Hematopoietic multipotent progenitor cell (in vitro differentiated cells): ENCODE measurements around the gene B3GALT4. TPM values are rescaled to one million over a fixed set of nuclear protein-coding genes. Genes with fewer than 3 reads are reported as not detected.

Experiments
- DNase-seq, 3 donors: peaks; one replicate each; pipeline ENCODE4 v3.0.0-alpha.2; 2011 to 2015; ENCODE audit warnings: low read depth in 2 of 3, low spot score in 2 of 3
- total RNA-seq: library from RNA; depleted of rRNA; stranded (reverse); fragments of >200 nt; gene quantifications from one replicate; pipeline ENCODE4 v1.2.3, GENCODE V29; 2012

Gene B3GALT4
- total RNA-seq, 1 donor, result 14.3 TPM

DNA sequence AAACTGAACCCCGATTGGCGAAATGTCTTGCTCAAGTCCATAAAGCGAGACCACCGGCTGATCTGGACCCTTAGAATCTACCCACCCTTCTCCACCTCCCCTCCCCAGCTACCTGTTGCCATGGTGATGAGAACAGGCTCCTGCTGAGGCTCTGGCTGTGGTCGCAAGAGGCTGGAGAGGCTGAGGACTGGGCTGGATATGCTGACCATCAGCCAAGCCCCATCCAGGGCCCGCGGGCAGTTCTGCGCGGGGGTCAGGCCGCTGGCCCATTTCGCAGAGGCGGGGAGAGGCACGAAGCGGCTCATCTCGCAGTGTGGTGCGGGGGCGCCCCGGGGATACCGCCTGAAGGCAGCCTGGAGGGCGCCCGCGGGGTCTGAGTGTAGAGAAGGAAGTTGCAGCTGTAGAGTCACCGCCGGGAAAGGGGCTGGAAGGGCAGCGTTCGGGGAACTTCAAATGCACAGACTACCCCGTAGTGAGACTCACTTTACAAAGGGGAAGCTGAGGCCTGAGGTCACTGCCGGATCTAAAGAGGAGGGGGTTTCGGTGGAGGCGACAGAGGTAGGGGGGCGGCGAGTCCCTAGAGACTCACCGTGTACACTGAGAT, 36.3 kb downstream of the B3GALT4 start:
- DNase-seq, result peak in 2 of 3 donors; percentile 62 to 68

DNA sequence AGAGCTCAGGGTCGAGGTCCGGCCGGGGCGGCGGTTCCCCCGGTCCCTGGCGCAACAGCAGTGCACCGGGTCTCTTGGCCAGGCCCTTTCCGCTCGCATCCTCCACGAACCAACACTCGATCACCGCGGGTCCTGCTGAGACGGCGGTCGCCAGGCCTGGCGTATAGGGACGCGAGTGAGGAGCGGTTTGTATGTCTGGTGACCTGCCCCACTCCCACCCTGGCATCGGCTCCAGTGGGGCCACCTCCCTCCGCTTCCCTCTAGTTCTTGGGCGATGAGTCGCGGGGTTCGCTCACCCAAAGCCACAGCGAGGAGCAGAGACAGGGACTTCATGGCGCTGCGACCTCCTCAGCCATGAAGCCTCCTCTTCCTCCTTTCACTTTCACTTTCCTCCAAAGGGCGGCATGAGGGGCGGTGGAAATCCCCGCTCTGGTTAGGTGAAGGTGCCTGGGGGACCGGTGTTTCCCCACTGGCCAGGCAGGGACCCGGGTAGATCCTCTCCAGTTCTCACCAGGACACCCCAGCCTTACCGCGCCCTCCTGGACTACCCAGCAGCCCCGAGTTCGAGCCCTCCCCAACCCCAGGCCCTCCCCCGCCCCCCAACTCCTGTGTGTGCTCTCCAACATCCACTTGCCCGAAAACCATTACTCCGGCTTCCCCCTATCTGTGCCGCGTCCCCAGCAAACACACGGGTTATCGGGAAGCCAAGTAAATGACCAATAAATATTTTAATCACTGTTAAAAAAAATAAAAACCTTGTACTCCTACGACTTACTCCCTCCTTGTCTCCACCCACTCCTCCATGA, 37.0 kb downstream of the B3GALT4 start, which contains the start of gene TAPBP:
TSS of gene TAPBP (minus strand) at position 370 of the 806 bp plus-strand sequence. CDS start at position 333, 37 bp downstream.
- DNase-seq, result peak; percentile 72 to 91 (median 88)

DNA sequence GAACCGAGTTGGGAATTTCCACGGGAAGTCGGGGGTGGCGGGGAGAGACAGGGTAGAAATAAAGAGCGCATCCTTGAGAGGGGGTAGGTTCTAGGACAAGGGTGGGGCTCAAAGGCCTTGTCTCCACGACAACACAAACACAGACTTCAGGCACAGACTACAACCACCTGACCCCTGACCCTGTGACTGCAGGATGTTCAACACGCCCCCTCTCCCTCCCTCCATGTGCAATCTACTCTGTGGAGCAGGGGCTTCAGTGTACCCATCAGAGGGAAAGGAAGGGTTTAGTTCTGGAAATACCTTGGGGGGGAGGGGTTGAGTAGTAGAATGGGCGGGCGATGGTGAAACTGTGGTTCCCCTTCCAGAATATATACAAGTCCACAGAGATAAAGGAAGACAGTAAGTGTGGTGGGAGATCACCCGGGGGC, 37.6 kb downstream of the B3GALT4 start:
- peak; percentile 61 to 77 (median 76) for DNase-seq

DNA sequence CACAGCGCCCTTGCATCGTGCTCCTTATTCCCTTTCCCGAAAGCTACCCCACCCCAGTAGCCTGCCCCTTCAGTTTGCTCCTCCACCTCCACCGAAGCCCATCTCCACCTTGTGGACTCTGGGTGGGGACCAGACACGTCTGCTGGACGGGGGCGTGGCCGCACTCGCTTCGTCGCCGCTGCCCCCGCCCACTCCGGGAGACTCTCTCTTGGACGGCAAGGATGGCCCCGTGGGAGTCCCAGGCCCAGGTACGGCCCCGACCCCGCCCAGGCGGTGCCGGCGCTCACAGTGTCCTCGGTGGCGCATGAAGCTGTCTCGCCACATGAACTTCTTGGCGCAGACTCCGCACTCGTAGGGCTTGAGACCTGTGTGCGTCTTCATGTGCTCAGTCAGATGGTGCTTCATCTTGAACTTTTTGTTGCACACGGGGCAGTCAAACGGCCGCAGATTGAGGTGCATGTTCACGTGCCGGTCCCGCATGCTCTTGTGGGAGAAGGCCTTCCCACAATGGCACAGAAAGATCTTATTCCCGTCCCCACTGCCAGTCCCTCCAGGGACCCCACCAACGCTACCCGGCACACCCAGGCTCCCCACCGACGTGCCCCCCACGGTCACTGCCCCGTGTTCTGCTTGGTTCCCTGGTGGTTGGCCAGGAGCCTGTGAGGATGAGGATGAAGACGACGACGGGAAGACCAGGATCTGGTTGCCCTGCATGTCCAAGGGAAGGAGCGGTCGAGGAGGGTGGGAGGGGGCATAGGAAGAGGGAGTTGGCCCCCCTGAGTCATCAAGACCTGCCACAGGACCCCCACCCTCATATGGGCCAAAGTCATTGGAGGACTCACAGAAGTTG, 38.2 kb downstream of the B3GALT4 start:
- DNase-seq, result no peak

DNA sequence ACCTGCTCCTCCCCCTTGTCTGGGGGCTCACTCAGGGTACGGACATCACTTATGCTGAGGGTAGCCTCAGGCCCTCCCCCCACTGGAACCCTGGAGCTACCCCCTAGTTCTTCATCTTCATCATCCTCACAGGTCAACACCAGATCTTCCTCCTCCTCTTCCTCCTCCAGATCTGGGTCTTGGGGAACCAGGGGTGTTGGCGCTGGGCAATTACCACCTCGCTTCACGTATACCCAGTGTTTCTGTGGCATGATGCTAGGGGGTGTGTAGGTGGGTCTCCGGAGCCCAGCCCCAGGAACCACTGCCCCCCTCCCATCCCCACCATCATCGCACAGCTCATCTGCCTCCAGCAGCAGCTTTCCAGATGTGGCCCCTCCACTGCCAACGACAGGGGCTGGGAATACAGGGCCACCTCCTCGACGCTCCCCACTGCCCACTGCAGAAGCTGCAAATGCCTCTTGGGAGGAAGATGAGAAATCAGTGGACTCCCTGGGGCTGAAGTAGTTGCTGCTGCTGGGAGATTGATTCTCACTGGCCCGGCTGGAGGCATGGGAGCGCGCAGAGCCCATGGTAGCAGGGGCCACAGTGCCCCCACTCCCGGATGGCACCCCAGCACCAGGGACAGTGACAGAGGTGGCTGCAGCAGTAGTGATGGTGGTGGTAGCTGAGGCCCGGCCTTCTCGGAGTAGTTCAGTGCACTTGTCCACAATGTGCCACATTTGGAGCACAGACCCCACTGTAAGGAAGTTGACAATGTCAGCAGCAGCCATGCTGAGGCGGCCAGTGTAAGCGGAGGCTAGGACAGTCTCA, 39.1 kb downstream of the B3GALT4 start:
- DNase-seq, result no peak

DNA sequence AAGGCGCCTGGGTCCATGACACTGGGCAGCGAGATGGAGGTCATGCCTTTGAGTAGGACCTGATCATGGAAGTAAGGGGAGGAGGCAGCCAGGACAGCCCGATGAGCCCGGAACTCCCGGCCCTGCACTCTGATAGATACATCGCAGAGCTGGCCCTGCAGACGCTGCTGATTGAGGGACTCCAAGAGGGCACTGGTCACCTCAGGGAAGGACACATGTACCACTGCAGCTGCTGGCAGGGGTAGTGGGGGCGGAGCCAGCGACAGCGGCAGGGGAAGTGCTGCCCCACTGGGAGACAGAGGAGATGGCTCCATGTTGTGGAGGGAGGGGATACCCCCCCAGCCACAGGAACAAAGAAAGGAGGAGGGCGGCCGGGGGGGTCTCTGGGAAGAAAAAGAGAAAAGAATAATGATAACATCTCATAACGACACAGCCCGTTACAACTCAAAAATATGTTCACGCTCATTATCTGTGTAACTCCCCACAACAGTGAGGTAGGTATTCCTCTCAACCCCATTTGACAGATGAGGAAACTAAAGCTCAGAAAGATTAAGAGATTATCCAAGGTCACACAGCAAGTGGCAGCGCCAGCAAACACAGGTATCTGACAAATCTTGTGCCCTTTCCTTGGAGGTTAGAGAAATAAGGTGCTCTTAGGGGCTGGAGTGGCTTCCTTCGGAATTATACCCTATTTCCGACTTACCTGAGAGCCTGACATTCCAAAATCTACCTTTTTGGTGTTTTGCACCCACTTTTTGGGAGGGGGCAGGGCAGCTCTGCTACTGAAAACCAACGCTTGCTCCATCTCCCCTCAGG, 39.9 kb downstream of the B3GALT4 start:
- no peak for DNase-seq

DNA sequence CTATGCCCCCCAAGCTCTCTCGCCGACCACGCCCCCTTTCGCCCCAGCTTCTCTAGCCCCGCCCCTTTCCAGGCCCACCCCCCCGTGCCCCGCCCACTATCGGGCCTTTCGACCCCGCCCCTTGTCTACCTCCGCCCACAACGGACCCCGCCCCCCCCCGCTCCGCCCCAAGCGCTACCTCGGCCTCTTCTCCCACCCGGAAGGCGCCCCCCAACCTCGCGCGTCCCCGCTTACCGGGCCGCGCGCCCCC, 40.4 kb downstream of the B3GALT4 start:
- DNase-seq, result no peak

DNA sequence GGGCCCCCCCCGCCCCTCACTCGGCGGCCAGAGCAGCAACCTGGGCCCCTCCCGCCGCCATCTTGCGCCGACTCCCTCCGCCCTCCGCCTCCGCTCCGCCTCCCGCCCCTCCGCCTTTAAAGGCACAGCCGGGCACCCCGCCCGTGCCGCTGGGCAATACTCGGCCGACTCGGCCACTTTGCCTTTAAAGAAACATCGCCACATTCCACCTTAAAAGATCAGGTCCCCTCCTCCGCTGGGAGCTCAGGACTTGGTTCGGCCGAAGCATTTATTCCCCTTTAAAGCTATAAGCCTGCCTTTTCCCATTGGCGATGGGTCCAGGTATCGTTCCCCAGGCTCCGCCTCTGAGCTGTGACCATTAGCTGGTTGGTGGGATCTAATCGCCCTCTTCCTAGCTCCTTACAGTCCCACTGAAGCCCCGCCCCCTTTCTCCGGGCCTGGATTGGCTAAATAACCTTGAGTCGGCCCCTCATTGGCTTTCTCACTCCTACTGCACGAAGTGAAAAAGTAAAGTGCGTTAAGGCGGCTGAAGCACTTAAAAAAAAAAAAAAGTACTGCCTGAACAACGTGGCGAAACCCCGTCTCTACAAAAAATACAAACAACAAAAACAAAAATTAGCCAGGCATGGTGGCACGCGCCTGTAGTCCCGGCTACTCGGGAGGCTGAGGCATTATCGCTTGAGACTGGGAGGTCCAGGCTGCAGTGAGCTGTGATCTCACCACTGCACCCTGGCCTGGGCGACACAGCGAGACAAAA, 40.9 kb downstream of the B3GALT4 start, which contains the start of gene ZBTB22:
TSS of gene ZBTB22 (minus strand) at position 76 of the 757 bp plus-strand sequence. CDS start 828 bp downstream, outside the sequence.
- peak; percentile 93 to 100 (median 99) for DNase-seq

DNA sequence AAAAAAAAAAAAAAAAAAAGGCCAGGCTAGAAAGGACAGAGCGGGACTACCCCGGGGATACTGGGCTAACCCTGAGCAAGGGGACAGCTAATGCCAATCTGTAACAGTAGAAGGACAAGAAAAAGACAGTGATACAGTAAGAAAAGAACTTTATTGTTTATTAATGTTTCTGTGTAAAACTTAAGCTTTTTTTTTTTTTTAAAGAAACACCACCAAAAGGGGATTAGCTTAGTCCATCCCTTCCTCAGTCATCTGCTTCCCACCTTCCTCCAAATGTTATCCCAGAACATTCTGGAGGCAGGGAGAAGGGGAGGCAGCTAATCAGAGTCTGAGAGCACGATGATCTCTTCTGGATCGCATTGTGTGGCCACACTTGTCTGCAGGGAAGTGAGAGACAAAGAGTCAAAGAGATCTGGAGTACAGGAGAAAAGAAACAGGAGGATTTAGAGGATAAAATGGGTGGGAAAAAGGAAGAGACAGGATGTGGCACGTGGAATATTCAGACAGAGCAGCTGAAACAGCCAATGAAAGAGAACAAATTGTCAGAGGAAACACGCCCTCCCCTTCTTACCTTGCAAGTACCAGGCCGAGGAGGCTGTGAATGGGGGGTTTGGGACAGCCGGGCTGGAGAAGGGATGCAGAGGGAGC, 41.6 kb downstream of the B3GALT4 start:
- DNase-seq, result no peak

DNA sequence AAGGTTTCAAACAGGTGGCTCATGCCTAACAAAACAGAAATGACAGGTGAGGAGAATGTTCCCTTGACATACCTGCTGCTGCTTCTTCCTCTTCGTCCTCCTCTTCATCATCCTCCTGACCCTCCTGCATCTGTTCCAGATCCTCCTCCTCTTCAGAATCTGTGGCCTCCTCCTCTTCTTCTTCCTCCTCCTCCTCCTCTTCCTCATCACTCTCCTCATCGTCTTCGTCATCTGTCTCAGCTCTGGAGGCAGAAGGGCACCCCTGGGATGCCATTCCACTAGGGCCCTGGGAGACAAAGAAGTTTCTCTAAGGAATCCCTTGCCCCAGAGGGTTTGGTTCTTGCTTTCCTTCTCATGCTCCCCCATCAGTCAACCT, 43.0 kb downstream of the B3GALT4 start:
- no peak for DNase-seq

DNA sequence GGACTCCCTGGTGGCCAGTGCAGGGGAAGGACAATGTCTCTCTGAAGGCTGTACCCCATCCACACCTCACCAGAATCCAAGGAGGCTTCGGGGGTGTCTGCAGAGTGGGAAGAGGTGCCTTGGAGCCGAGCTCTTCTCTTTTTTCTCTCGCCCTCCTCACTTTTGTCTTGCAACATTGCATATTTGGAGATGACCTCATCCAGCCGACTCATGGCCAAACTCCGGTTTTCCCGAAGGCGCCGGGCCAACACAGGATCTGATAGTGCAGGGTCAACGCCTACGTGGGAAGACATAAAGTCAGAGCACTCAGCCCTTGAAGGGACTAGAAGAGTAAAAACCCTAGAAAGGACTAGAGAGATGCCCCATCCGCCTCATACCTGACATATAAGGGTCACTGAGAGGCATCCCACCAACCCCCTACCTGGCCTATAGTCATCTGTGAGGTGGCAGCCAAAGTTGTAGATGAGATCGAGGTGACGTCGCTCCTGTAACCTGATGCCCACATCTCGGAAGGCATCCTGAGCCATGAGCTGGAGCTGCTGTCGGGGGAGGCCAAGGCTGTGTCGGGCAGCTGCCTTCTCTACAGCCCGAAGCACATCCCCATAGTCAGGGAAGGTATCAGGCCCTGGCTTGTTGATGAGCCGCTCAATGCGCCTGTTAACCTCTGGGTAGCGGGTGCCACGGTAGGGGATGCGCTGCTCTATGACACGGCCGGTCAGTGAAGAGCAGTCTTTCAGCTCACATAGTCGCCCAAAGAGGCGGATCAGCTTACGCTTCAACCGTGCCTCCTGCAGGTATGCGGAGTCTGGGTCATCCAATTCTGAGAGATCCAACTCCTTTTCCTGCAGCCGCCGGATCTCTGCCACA, 43.6 kb downstream of the B3GALT4 start:
- no peak for DNase-seq

DNA sequence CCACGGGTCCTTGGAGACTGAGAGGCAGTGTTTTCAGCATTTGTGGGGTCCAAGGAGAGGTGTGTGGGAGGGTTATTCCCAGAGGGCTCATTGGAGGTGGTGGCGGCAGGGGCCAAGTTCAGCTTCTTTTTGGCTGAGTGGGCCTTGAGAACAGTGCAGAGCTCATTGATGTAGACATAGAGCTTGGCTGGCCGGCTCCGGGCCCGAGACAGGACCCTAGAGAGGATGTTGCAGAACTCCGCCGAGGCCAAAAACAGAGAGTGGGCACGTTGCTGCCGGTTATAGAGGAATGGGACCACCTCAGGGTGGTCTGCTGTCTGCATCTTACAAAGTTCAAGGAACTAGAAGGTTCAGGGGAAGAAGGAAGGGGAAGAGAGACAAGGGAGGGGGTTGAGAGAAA, 44.3 kb downstream of the B3GALT4 start:
- no peak for DNase-seq

DNA sequence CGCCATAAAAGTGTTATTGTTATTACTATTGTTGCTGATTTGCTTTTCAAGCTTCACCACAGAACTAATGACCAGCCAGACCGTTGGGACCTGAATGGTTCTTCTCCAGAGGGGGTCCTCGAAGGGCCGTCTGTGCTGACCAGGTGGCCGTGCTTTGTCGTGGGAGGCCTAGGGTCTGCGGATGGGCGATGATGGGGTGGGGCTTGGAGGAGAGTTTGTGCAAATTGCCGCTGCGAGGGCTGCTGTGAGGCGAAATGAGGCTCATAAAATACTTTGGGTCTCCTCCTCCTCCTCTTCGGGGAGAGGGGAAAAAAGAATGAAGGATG, 46.7 kb downstream of the B3GALT4 start:
- no peak for DNase-seq

DNA sequence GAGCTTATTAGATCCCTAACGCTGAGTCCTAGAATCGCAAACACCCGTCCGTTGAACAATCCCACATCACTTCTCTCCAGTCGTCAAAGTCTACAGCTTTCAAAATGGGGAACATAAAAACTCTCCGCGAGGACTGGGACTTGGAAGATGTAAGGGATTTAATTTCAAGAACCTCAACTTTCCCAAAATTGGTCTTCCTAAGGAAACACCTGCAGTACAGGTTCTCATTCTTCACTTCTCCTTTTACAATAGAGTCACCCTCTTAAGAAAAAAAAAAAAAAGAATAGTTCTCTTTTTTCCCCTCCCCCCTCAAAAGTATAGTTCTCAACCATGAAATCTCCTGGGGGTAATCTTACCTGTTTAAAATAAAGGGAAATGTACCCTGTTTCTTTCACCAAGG, 47.2 kb downstream of the B3GALT4 start:
- peak in 2 of 3 donors; percentile 48 to 58 for DNase-seq
